ENCODE measurements around the gene LAMA2.

DNA sequence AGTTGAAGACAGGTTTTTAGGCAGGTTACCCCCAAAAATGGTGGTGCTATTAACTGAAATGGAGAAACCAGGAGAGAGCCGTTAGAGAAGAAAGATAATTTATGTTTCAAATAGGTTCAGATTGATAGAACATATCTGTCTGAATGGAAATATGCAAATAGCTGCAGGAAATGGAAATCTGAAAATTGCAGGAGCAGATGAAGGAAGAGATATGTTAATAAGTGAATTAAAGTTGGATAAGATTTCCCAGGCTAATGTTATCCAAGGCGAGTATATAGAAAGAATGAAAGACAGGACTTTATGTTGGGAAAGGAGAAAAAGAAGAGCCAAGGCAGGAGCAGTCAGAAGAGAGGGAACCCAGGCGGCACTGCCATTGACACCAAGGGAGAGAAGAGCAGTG, 461.4 kb downstream of the LAMA2 start:
- TF ChIP-seq, protein P1, sequence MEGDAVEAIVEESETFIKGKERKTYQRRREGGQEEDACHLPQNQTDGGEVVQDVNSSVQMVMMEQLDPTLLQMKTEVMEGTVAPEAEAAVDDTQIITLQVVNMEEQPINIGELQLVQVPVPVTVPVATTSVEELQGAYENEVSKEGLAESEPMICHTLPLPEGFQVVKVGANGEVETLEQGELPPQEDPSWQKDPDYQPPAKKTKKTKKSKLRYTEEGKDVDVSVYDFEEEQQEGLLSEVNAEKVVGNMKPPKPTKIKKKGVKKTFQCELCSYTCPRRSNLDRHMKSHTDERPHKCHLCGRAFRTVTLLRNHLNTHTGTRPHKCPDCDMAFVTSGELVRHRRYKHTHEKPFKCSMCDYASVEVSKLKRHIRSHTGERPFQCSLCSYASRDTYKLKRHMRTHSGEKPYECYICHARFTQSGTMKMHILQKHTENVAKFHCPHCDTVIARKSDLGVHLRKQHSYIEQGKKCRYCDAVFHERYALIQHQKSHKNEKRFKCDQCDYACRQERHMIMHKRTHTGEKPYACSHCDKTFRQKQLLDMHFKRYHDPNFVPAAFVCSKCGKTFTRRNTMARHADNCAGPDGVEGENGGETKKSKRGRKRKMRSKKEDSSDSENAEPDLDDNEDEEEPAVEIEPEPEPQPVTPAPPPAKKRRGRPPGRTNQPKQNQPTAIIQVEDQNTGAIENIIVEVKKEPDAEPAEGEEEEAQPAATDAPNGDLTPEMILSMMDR (conservative IDR thresholded peaks at IDR 0.05 in 1 of 2, IDR thresholded peaks at IDR 0.05 in 1 of 2; ENCODE audit: extremely low read depth in 1 of 2, insufficient read depth in 1 of 2, low read depth in 1 of 2, low read length in 2 of 2): no peak
- no peak for TF ChIP-seq EZH2 (IDR thresholded peaks at IDR 0.05; ENCODE audit: borderline replicate concordance, low read length)
